Left ventricle myocardium inferior (tissue), 1 donor: ENCODE data around the gene CDH4. TPM values are rescaled to one million over a fixed set of nuclear protein-coding genes. Genes with fewer than 3 reads are reported as not detected.

Experiments used
- DNase-seq: peaks from one replicate; pipeline ENCODE4 v3.0.0-alpha.2; 2020
- H3K27ac ChIP-seq: fragments of 200-600 bp; replicated peaks from 2 replicates; pipeline ENCODE4 v1.8.0; 2021
- H3K27me3 ChIP-seq: fragments of 200-600 bp; 2 replicates; pipeline ENCODE4 v1.8.0; 2021; ENCODE audit warnings: low read depth
- H3K36me3 ChIP-seq: fragments of 200-600 bp; 2 replicates; pipeline ENCODE4 v1.8.0; 2021
- H3K4me1 ChIP-seq: fragments of 200-600 bp; 2 replicates; pipeline ENCODE4 v1.8.0; 2021
- H3K4me3 ChIP-seq: fragments of 200-600 bp; 2 replicates; pipeline ENCODE4 v1.8.0; 2021; ENCODE audit warnings: mild to moderate bottlenecking, moderate library complexity
- H3K9me3 ChIP-seq: fragments of 200-600 bp; replicated peaks from 2 replicates; pipeline ENCODE4 v1.8.0; 2021
- intact Hi-C: fragments of 100-400 bp; cut with micrococcal nuclease; formaldehyde crosslinking; loops from one replicate; pipeline ENCODE4 v1.11.0; 2022
- total RNA-seq: library from RNA; stranded (reverse); fragmentation: NEBNext Ultra II Directional; extraction: Animal tissue kit (Norgen Biotek cat#: 25700); gene quantifications from one replicate; pipeline ENCODE4 v1.2.1, GENCODE V29; 2021
- TF ChIP-seq, protein P1 (sequence below): fragments of 200-600 bp; IDR thresholded peaks from 2 replicates; pipeline ENCODE4 v1.8.0; 2021; ENCODE audit warnings: antibody characterized with exemption, mild to moderate bottlenecking, borderline replicate concordance
- donor health status: DM: no; HTN: yes; CAD: no; lungs with severe emphysema.

Gene CDH4
- total RNA-seq, 1 donor from 2014 or later: 0.05 TPM

DNA sequence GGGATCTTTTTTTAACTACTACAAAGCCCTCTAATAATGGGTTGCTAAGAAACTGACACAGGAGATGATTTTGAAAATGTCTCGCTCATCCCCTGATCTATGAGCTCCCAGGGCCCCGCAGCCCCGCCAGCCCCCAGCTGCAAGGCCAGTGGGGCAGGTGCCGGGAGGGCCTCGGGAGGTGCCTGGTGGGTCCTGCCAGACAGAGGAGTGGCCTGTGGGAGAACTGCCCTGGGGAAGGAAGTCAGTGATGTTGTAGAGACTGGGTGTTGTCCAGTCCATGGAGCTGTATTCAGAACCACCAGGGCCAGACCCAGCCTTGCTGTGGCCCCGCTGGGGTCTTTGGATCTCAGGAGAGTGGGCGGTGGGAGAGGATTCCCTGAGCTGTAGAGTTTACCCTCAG, 554.9 kb downstream of the CDH4 start:
- intact Hi-C loops: no loop called here
- peaks cover 5% of the 10 kb centered on the region for H3K4me1 ChIP-seq
- no peak overlapping the region for H3K4me3 ChIP-seq
- H3K27me3 ChIP-seq: peaks cover 95% of the 10 kb centered on the region
- TF ChIP-seq, protein P1, sequence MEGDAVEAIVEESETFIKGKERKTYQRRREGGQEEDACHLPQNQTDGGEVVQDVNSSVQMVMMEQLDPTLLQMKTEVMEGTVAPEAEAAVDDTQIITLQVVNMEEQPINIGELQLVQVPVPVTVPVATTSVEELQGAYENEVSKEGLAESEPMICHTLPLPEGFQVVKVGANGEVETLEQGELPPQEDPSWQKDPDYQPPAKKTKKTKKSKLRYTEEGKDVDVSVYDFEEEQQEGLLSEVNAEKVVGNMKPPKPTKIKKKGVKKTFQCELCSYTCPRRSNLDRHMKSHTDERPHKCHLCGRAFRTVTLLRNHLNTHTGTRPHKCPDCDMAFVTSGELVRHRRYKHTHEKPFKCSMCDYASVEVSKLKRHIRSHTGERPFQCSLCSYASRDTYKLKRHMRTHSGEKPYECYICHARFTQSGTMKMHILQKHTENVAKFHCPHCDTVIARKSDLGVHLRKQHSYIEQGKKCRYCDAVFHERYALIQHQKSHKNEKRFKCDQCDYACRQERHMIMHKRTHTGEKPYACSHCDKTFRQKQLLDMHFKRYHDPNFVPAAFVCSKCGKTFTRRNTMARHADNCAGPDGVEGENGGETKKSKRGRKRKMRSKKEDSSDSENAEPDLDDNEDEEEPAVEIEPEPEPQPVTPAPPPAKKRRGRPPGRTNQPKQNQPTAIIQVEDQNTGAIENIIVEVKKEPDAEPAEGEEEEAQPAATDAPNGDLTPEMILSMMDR: no peak
- no peak overlapping the region for H3K27ac ChIP-seq
- DNase-seq: peak; percentile 6
- no peaks in the 10 kb centered on the region for H3K36me3 ChIP-seq
- no peaks in the 10 kb centered on the region for H3K9me3 ChIP-seq

DNA sequence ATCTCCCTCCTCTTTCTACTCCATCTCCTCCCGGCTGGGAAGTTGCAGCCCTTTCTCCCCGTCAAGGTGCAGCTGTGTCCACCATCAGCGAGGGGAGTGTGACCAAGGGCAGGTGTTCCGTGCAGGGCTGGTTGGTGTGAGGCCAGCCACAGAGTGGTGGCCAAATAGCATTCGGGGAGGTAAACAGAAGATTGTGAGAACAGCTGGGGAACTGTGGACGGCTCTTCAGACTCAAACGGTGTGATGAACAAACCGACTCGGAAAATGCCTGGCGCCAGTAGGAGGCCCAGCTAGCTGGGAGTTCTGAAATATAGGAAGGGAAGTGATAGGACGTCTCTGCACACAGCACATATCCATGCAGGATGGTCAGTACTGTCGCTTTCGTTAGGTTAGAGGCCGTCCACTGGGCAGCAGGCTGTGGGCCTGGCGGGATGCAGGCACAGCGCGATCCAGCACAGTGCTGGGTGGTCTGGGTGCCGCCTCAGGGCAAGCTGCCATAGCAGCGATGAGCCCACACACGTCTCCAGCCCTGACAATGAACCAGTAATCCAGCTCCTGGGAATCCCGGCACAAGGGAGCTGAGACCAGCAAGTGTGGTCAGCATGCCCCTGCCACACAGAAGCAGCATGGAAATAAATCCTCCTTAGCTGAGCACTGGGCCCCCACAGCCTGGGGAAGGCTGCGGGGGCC, 555.6 kb downstream of the CDH4 start:
- TF ChIP-seq, protein P1: no peak
- intact Hi-C loops: no loop called here
- peaks cover 93% of the 10 kb centered on the region for H3K27me3 ChIP-seq
- H3K27ac ChIP-seq: no peak overlapping the region
- no peak overlapping the region for H3K4me3 ChIP-seq
- DNase-seq: no peak
- H3K36me3 ChIP-seq: no peaks in the 10 kb centered on the region
- H3K4me1 ChIP-seq: peaks cover 5% of the 10 kb centered on the region
- no peaks in the 10 kb centered on the region for H3K9me3 ChIP-seq

DNA sequence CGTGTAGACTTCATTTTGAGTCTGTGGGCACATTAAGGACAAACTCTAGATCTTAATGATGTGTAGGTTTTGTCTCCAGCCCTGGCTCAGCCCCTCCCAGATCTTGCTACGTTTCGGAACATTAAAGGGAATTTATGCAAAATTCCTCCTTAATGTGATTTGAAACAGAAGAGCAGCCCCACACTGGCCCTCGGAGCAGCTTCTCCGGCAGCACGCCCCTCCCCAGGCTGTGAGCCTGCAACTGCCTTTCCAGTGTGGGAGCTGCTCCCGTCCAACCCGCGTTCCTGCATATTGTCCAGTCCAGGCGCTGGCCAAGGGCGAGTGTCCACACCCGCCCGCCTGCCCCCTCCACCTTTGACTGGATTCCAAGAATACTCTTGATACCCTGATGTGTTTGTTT, 556.4 kb downstream of the CDH4 start:
- Histone ChIP-seq H3K27me3 (peaks cover 93% of the 10 kb centered on the region), H3K9me3 (no peaks in the 10 kb centered on the region), H3K4me1 (peaks cover 4% of the 10 kb centered on the region), H3K4me3 (no peak overlapping the region), H3K27ac (no peak overlapping the region), H3K36me3 (no peaks in the 10 kb centered on the region)
- no peak for DNase-seq
- intact Hi-C loops: no loop called here
- TF ChIP-seq, protein P1: no peak

DNA sequence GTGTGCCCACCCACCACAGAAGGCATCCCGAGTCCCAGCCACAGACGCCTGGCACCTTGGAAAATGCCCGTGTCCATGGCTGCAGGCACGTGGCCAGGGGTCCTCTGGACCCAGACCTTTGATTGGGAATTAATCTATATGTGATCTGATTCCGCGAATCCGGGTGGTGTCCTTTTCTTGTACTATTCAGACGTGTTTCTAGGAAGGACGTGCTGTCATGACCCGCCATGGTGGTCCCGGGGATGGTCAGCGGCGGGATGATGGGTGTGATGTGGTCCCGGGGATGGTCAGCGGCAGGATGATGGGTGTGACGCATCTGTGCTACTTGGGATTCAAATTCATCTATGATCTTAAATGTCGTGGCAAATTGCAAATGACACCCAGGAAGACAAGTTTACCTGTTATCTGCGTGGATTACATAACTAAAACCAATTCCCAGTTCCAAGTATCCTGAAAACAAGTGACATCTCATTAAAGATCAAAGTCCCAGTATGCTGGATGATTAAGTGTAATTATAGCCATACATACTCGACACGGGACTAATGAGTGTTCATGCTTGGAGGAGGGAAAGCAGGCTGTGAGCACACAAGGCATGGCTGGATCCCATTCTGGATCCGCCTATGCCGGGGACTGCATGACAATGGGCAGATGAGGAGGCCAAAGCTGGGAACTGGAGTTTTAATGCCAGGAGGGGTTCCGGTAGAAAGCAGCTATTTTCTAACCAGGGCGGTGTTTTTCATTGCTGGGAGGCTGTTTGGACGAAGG, 557.1 kb downstream of the CDH4 start:
- intact Hi-C loops: no loop called here
- H3K4me3 ChIP-seq: no peak overlapping the region
- no peak overlapping the region for H3K27ac ChIP-seq
- no peaks in the 10 kb centered on the region for H3K36me3 ChIP-seq
- TF ChIP-seq, protein P1: no peak
- peaks cover 93% of the 10 kb centered on the region for H3K27me3 ChIP-seq
- no peaks in the 10 kb centered on the region for H3K9me3 ChIP-seq
- no peak for DNase-seq
- H3K4me1 ChIP-seq: no peaks in the 10 kb centered on the region

DNA sequence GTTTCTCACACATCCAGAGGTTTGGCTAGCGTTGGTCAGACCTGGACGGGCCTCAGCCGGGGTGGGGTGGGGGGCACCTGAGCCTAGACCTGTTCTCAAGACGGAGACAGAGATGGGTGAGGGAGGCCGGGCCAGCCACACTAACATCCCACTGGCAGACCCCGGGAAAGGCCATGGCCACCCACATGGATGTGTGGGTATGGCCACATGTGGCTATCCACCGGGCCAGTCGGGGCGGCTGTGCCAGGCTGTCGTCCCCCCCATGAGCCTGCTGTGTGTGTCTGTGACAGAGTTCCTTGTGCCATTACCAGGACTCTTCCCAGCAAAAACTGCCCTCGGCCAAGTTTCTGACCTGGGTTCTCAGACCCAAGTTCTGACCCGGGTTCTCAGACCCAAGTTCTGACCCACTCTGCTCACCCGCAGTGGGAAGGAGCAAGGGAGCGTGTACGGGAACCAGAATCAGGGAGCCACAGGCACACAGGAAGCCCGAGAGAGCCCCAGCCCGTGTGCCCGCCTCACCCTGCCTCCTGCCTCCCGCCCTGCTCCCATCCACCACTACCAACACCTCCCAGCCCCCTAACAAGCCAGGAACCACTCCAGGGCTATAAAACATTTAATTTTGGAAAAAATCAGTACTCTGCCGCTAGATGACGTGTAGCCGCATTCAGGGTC, 558.1 kb downstream of the CDH4 start:
- Histone ChIP-seq H3K27me3 (peaks cover 93% of the 10 kb centered on the region), H3K27ac (no peak overlapping the region), H3K4me1 (no peaks in the 10 kb centered on the region), H3K9me3 (no peaks in the 10 kb centered on the region), H3K36me3 (no peaks in the 10 kb centered on the region), H3K4me3 (no peak overlapping the region)
- intact Hi-C loops: no loop called here
- TF ChIP-seq, protein P1: no peak
- DNase-seq: no peak
